CD4-positive, alpha-beta memory T cell (primary cell): ENCODE measurements around the gene PRKAB1. TPM values are rescaled to one million over a fixed set of nuclear protein-coding genes. Genes with fewer than 3 reads are reported as not detected.

Experiments used
- CTCF ChIA-PET: fragments of 350-600 bp; sonication (Branson Sonifier 250); formaldehyde crosslinking; loops from one replicate; lab custom pipeline; 2021; ENCODE audit warnings: inconsistent platforms; ENCODE audit not compliant: partially characterized antibody; lab: Charles Lee
- POLR2A ChIA-PET: fragments of 350-600 bp; sonication (Branson Sonifier 250); formaldehyde crosslinking; loops from one replicate; lab custom pipeline; 2021; ENCODE audit not compliant: partially characterized antibody; lab: Charles Lee
- DNase-seq, 5 donors: peaks; one replicate each; pipeline versions ENCODE4 v3.0.0 to v3.0.0-alpha.2; 2020 to 2022; ENCODE audit warnings: mixed read lengths in 1 of 5
- H3K27ac ChIP-seq: one replicate; pipeline ENCODE4 v1.7.0; 2013; ENCODE audit warnings: low read depth, low read length
- H3K27me3 ChIP-seq: 2 replicates; pipeline ENCODE4 v1.7.0; 2013; ENCODE audit warnings: mild to moderate bottlenecking, low read length, moderate library complexity; ENCODE audit not compliant: insufficient read depth
- H3K36me3 ChIP-seq: 2 replicates; pipeline ENCODE4 v1.7.0; 2013; ENCODE audit warnings: mild to moderate bottlenecking, low read length, moderate library complexity; ENCODE audit not compliant: insufficient read depth
- H3K4me1 ChIP-seq: 2 replicates; pipeline ENCODE4 v1.7.0; 2013; ENCODE audit warnings: mild to moderate bottlenecking, low read length, moderate library complexity; ENCODE audit not compliant: insufficient read depth
- H3K4me3 ChIP-seq, 2 donors: one replicate each; pipeline ENCODE4 v1.7.0; 2013; ENCODE audit warnings: low read length in 2 of 2, mild to moderate bottlenecking in 1 of 2
- H3K9me3 ChIP-seq, 2 donors: one replicate each; pipeline ENCODE4 v1.7.0; 2013; ENCODE audit warnings: low read length in 2 of 2, control low read depth in 1 of 2; ENCODE audit not compliant: control insufficient read depth in 1 of 2
- H3K27ac Mint-ChIP-seq, 7 donors: one replicate each; pipeline ENCODE4 v1.8.0; 2020 to 2021; ENCODE audit warnings: mixed read lengths in 7 of 7, mild to moderate bottlenecking in 6 of 7, inconsistent platforms in 3 of 7, moderate library complexity in 3 of 7
- H3K27me3 Mint-ChIP-seq, 2 donors: one replicate each; pipeline ENCODE4 v1.8.0; 2020 to 2021; ENCODE audit warnings: mixed read lengths in 2 of 2
- H3K36me3 Mint-ChIP-seq, 2 donors: one replicate each; pipeline ENCODE4 v1.8.0; 2020 to 2021; ENCODE audit warnings: mixed read lengths in 2 of 2, inconsistent platforms in 1 of 2, mild to moderate bottlenecking in 1 of 2
- H3K4me1 Mint-ChIP-seq, 4 donors: one replicate each; pipeline ENCODE4 v1.8.0; 2020 to 2021; ENCODE audit warnings: mixed read lengths in 4 of 4, mild to moderate bottlenecking in 1 of 4
- H3K4me3 Mint-ChIP-seq, 8 donors: one replicate each; pipeline ENCODE4 v1.8.0; 2020 to 2021; ENCODE audit warnings: mixed read lengths in 8 of 8, mild to moderate bottlenecking in 7 of 8, moderate library complexity in 6 of 8, inconsistent platforms in 3 of 8
- H3K9me3 Mint-ChIP-seq, 8 donors: one replicate each; pipeline ENCODE4 v1.8.0; 2020 to 2021; ENCODE audit warnings: mixed read lengths in 8 of 8, mild to moderate bottlenecking in 5 of 8, inconsistent platforms in 3 of 8, moderate library complexity in 1 of 8
- intact Hi-C: fragments of 100-400 bp; cut with micrococcal nuclease; formaldehyde crosslinking; loops from one replicate; pipeline ENCODE4 v1.15.1; 2023
- polyA plus RNA-seq, 2 donors: library from polyadenylated mRNA; unstranded; fragments of 300-500 nt; fragmentation: Illumina TruSeq; gene quantifications; one replicate each; pipeline ENCODE4 v1.2.3, GENCODE V29; 2021
- total RNA-seq, 2 experiments: library from RNA; stranded (reverse); gene quantifications; one replicate each; pipeline ENCODE4 v1.2.3, GENCODE V29; 2021

The PRKAB1 gene
- total and polyA plus RNA-seq, 4 experiments from 2014 or later = 41.7 to 59.3 (median 45.5) TPM

DNA sequence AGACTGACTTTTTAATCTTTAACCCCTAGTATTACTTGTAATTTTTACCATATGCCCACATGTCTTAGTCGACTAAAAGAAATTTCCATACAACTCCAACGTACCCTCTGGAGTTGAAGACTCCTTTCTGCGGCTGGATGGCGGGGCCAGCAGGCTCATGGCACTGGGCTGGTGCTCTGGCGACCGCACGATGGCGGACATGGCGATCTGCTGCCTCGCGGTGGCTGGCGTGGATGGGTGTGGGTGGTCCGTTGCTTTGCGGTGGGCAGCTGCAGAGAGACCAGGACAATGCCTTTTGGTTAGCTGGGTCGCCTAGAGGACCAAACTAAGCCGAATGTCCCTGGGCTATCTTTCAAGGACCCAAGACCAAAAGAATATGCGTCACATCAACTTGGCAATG, 50.2 kb downstream of the PRKAB1 start:
- no peaks in the 10 kb centered on the region for H3K27me3 ChIP-seq
- no peaks in the 10 kb centered on the region for H3K36me3 ChIP-seq
- H3K4me1 Mint-ChIP-seq = no peaks in the 10 kb centered on the region
- intact Hi-C loops = no loop called here
- ChIA-PET CTCF (no interaction called here), POLR2A (no interaction called here)
- H3K9me3 Mint-ChIP-seq = peaks cover 0 to 2% (median 0%) of the 10 kb centered on the region in 8 donors
- H3K4me3 Mint-ChIP-seq = no peak overlapping the region
- H3K4me1 ChIP-seq = no peaks in the 10 kb centered on the region
- peaks cover 0 to 3% of the 10 kb centered on the region in 2 donors for H3K36me3 Mint-ChIP-seq
- H3K27ac ChIP-seq = no peak overlapping the region
- no peaks in the 10 kb centered on the region for H3K9me3 ChIP-seq
- H3K27ac Mint-ChIP-seq = no peak overlapping the region
- H3K4me3 ChIP-seq = no peak overlapping the region
- no peaks in the 10 kb centered on the region for H3K27me3 Mint-ChIP-seq
- no peak for DNase-seq

GRCh38 chr12:119720349-119720748, 52.4 kb downstream of the PRKAB1 start:
- no peak for DNase-seq
- ChIA-PET CTCF (no interaction called here), POLR2A (no interaction called here)
- no peaks in the 10 kb centered on the region for H3K27me3 ChIP-seq
- intact Hi-C loops = no loop called here
- Mint-ChIP-seq H3K27me3 (no peaks in the 10 kb centered on the region), H3K36me3 (no peaks in the 10 kb centered on the region), H3K4me3 (no peak overlapping the region), H3K27ac (no peak overlapping the region), H3K9me3 (no peaks in the 10 kb centered on the region), H3K4me1 (no peaks in the 10 kb centered on the region)
- no peaks in the 10 kb centered on the region for H3K4me1 ChIP-seq
- no peaks in the 10 kb centered on the region for H3K36me3 ChIP-seq
- no peak overlapping the region for H3K4me3 ChIP-seq
- H3K9me3 ChIP-seq = no peaks in the 10 kb centered on the region
- no peak overlapping the region for H3K27ac ChIP-seq

DNA sequence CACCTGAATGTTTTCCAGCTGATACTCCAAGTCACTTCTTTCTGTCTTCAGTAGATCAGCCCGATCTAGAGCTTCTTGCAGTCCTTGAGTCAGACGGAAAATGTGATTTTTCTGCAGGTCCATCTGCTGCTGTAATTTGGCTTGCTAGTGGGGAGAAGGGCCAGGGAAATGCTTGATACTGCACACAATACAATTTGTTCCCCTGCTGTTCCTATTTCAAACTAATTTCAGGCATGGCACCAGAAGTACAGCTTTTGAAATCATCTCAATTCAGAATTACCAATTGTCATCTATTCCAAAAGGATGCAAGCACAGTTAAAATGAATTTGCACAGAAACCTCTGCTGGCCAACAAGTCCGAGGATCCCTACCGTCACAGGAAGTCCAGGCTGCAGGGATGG, 53.4 kb downstream of the PRKAB1 start:
- no peak overlapping the region for H3K4me3 ChIP-seq
- no peaks in the 10 kb centered on the region for H3K9me3 ChIP-seq
- CTCF ChIA-PET = no interaction called here
- POLR2A ChIA-PET = no interaction called here
- no peak overlapping the region for H3K27ac ChIP-seq
- no peaks in the 10 kb centered on the region for H3K36me3 ChIP-seq
- H3K4me3 Mint-ChIP-seq = no peak overlapping the region
- no peaks in the 10 kb centered on the region for H3K9me3 Mint-ChIP-seq
- H3K27me3 Mint-ChIP-seq = no peaks in the 10 kb centered on the region
- no peaks in the 10 kb centered on the region for H3K27me3 ChIP-seq
- no peak for DNase-seq
- H3K4me1 Mint-ChIP-seq = no peaks in the 10 kb centered on the region
- intact Hi-C loops = no loop called here
- H3K36me3 Mint-ChIP-seq = no peaks in the 10 kb centered on the region
- H3K4me1 ChIP-seq = no peaks in the 10 kb centered on the region
- H3K27ac Mint-ChIP-seq = no peak overlapping the region

- CTCF ChIA-PET = no interaction called here
- H3K27me3 ChIP-seq = no peaks in the 10 kb centered on the region
- no peaks in the 10 kb centered on the region for H3K4me1 ChIP-seq
- H3K36me3 ChIP-seq = no peaks in the 10 kb centered on the region
- Mint-ChIP-seq H3K9me3 (no peaks in the 10 kb centered on the region), H3K27me3 (no peaks in the 10 kb centered on the region), H3K27ac (no peak overlapping the region), H3K4me3 (no peak overlapping the region), H3K4me1 (no peaks in the 10 kb centered on the region), H3K36me3 (no peaks in the 10 kb centered on the region)
- H3K4me3 ChIP-seq = no peak overlapping the region
- intact Hi-C loops = no loop called here
- DNase-seq = no peak
- H3K9me3 ChIP-seq = no peaks in the 10 kb centered on the region
- POLR2A ChIA-PET = no interaction called here
- no peak overlapping the region for H3K27ac ChIP-seq
Measured at GRCh38 chr12:119725523-119725922, 57.6 kb downstream of the PRKAB1 start.

DNA sequence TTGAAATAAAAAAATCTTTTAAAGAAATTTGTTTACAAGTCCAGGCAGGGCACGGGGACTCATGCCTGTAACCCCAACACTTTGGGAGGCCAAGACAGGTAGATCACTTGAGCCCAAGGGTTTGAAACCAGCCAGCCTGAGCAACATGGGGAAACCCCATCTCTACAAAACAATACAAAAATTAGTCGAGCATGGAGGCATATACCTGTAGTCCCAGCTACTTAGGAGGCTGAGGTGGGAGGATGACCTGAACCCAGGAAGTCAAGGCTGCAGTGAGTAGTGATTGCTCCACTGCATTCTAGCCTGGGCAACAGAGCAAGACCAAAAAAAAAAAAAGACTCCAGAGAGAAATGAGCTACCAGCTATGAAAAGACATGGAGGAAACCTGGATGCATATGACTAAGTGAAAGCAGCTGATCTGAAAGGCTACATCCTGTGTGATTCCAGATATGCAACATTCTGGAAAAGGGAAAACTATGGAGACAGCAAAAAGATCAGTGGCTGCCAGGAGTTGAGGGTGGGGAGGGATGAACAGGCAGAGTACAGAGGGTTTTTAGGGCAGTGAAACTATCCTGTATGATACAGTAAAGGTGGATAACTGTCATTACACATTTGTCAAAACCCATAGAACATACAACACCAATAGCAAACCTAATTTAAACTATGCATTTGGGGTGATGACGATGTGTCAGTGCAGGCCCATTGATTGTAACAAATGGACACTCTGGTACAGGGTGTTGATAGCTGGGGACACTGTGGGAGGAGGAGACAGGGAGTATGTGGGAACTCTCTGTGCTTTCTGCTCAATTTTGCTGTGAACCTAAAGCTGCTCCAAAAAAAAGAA, 59.9 kb downstream of the PRKAB1 start:
- H3K4me3 Mint-ChIP-seq = no peak overlapping the region
- H3K4me1 ChIP-seq = no peaks in the 10 kb centered on the region
- DNase-seq = no peak
- no peaks in the 10 kb centered on the region for H3K36me3 ChIP-seq
- intact Hi-C loops = no loop called here
- CTCF ChIA-PET = no interaction called here
- H3K36me3 Mint-ChIP-seq = no peaks in the 10 kb centered on the region
- H3K27ac ChIP-seq = no peak overlapping the region
- peak overlapping the region in 1 of 7 donors; percentile 60 for H3K27ac Mint-ChIP-seq
- no peaks in the 10 kb centered on the region for H3K9me3 ChIP-seq
- H3K4me3 ChIP-seq = no peak overlapping the region
- no peaks in the 10 kb centered on the region for H3K9me3 Mint-ChIP-seq
- H3K4me1 Mint-ChIP-seq = peaks cover 0 to 1% (median under 1%) of the 10 kb centered on the region in 4 donors
- no peaks in the 10 kb centered on the region for H3K27me3 ChIP-seq
- no peaks in the 10 kb centered on the region for H3K27me3 Mint-ChIP-seq
- POLR2A ChIA-PET = no interaction called here

DNA sequence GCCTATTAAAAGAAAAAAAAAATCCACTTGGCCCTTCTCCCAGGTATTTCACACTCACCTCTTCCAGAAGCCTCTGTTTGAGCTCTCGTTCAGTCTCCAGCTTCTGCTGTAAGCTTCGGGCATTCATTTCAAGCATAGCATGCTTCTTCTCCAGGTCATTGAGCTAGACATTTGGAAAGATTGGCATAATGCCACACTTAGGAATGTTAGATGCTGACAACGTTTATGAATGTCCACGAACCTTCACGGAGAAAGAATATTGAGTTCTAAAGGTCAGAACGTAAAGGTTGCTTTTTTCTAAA, 60.5 kb downstream of the PRKAB1 start:
- Mint-ChIP-seq H3K36me3 (no peaks in the 10 kb centered on the region), H3K9me3 (no peaks in the 10 kb centered on the region), H3K4me3 (no peak overlapping the region), H3K27me3 (no peaks in the 10 kb centered on the region), H3K4me1 (peaks cover 0 to 1% (median under 1%) of the 10 kb centered on the region in 4 donors), H3K27ac (no peak overlapping the region)
- H3K27me3 ChIP-seq = no peaks in the 10 kb centered on the region
- H3K9me3 ChIP-seq = no peaks in the 10 kb centered on the region
- CTCF ChIA-PET = no interaction called here
- no peak overlapping the region for H3K4me3 ChIP-seq
- no peak for DNase-seq
- H3K4me1 ChIP-seq = no peaks in the 10 kb centered on the region
- POLR2A ChIA-PET = no interaction called here
- no peaks in the 10 kb centered on the region for H3K36me3 ChIP-seq
- intact Hi-C loops = no loop called here
- H3K27ac ChIP-seq = no peak overlapping the region

GRCh38 chr12:119729871-119730270, 61.9 kb downstream of the PRKAB1 start:
- Histone ChIP-seq H3K9me3 (no peaks in the 10 kb centered on the region), H3K36me3 (no peaks in the 10 kb centered on the region), H3K4me3 (no peak overlapping the region), H3K27me3 (no peaks in the 10 kb centered on the region), H3K4me1 (no peaks in the 10 kb centered on the region), H3K27ac (no peak overlapping the region)
- no peaks in the 10 kb centered on the region for H3K9me3 Mint-ChIP-seq
- DNase-seq = no peak
- no peaks in the 10 kb centered on the region for H3K27me3 Mint-ChIP-seq
- H3K4me1 Mint-ChIP-seq = peaks cover 0 to 1% (median under 1%) of the 10 kb centered on the region in 4 donors
- CTCF ChIA-PET = no interaction called here
- no peak overlapping the region for H3K27ac Mint-ChIP-seq
- no peak overlapping the region for H3K4me3 Mint-ChIP-seq
- POLR2A ChIA-PET = no interaction called here
- intact Hi-C loops = no loop called here
- H3K36me3 Mint-ChIP-seq = no peaks in the 10 kb centered on the region
